Esophagus muscularis mucosa (tissue), 4 donors: ENCODE results near the gene RASGRF1. TPM values are rescaled to one million over a fixed set of nuclear protein-coding genes. Genes with fewer than 3 reads are reported as not detected.

ENCODE experiments used
- DNase-seq: peaks from one replicate; pipeline ENCODE4 v3.0.0-alpha.2; 2017; ENCODE audit errors: extremely low spot score
- H3K27ac ChIP-seq, 4 donors: fragments of 200-600 bp; sonication (generic); replicated peaks in 1 of 4; 1 replicate in 3 of 4; 2 replicates in 1 of 4; pipeline ENCODE4 v1.5.1; 2016 to 2019; ENCODE audit warnings: mild to moderate bottlenecking in 1 of 4
- H3K27me3 ChIP-seq, 4 donors: fragments of 200-600 bp; sonication (generic); one replicate each; pipeline versions ENCODE4 v1.5.1 to v1.6.0; 2016 to 2019
- H3K36me3 ChIP-seq, 4 donors: fragments of 200-600 bp; sonication (generic); one replicate each; pipeline ENCODE4 v1.5.1; 2016 to 2019
- H3K4me1 ChIP-seq, 4 donors: fragments of 200-600 bp; sonication (generic); one replicate each; pipeline ENCODE4 v1.5.1; 2016 to 2019
- H3K4me3 ChIP-seq, 4 donors: fragments of 200-600 bp; sonication (generic); 1 replicate in 2 of 4; 2 replicates in 2 of 4; pipeline ENCODE4 v1.5.1; 2016 to 2019; ENCODE audit warnings: mild to moderate bottlenecking in 4 of 4, moderate library complexity in 1 of 4
- H3K9me3 ChIP-seq, 4 donors: fragments of 200-600 bp; sonication (generic); 1 replicate in 3 of 4; 2 replicates in 1 of 4; pipeline ENCODE4 v1.5.1; 2016 to 2019
- CTCF ChIP-seq, 3 experiments: fragments of 200-600 bp in 2 of 3; fragments of 450-650 bp in 1 of 3; sonication (generic) in 2 of 3; IDR thresholded peaks; one replicate each; pipeline ENCODE4 v1.5.1; 2017 to 2019; ENCODE audit warnings: antibody characterized with exemption in 3 of 3, mild to moderate bottlenecking in 2 of 3, moderate library complexity in 1 of 3
- EP300 ChIP-seq: sonication (generic); formaldehyde crosslinking; IDR thresholded peaks from one replicate; pipeline ENCODE4 v1.6.1; 2017; ENCODE audit warnings: antibody characterized with exemption
- POLR2A ChIP-seq: fragments of 450-650 bp; IDR thresholded peaks from one replicate; pipeline ENCODE4 v1.6.1; 2017; ENCODE audit warnings: antibody characterized with exemption, moderate library complexity, mild to moderate bottlenecking, low read depth
- POLR2AphosphoS5 ChIP-seq, 2 donors: sonication (generic); formaldehyde crosslinking; IDR thresholded peaks; one replicate each; pipeline ENCODE4 v1.6.1; 2017; ENCODE audit warnings: antibody characterized with exemption in 2 of 2
- WGBS: methylation state at CpG from one replicate; pipeline ENCODE4 v1.1.5; 2018; 5-methylcytosine and 5-hydroxymethylcytosine counted together
- intact Hi-C: fragments of 100-400 bp; cut with DNase I; formaldehyde crosslinking; loops from one replicate; pipeline ENCODE4 v1.15.1; 2023
- total RNA-seq, 4 donors: library from RNA; depleted of rRNA; stranded (reverse); fragments of >200 nt; gene quantifications; one replicate each; pipeline versions ENCODE4 v1.1.0 to v1.2.1, GENCODE V29; 2016

The RASGRF1 gene
- total RNA-seq, 4 donors from 2014 or later = 0.17 to 0.23 TPM; not detected in 2

- no peaks in the 10 kb centered on the region for H3K36me3 ChIP-seq
- peak; percentile 93 for DNase-seq
- TF ChIP-seq CTCF (IDR thresholded peaks at IDR 0.05) = no peak
- peak; percentile 43 to 71 for TF ChIP-seq POLR2AphosphoS5 (IDR thresholded peaks at IDR 0.05)
- no peak overlapping the region for H3K4me3 ChIP-seq
- no peaks in the 10 kb centered on the region for H3K27me3 ChIP-seq
- WGBS = 30% methylated on average over 7 of the region's 7 CpGs
- H3K4me1 ChIP-seq = peaks cover 7 to 42% (median 40%) of the 10 kb centered on the region in 4 donors
- H3K27ac ChIP-seq = peak overlapping the region; percentile 46 to 64 (median 54)
- intact Hi-C loops = no loop called here
- H3K9me3 ChIP-seq = no peaks in the 10 kb centered on the region
Measured at GRCh38 chr15:78988361-78988911, 102.1 kb downstream of the RASGRF1 start.

GRCh38 chr15:78987556-78988360 is 102.8 kb downstream of the RASGRF1 start:
- Histone ChIP-seq H3K27ac (peak overlapping the region; percentile 27 to 49 (median 47)), H3K36me3 (no peaks in the 10 kb centered on the region), H3K9me3 (no peaks in the 10 kb centered on the region), H3K27me3 (no peaks in the 10 kb centered on the region), H3K4me1 (peaks cover 7 to 48% (median 43%) of the 10 kb centered on the region in 4 donors), H3K4me3 (no peak overlapping the region)
- TF ChIP-seq CTCF (IDR thresholded peaks at IDR 0.05) = no peak
- TF ChIP-seq POLR2A = no peak
- no peak for TF ChIP-seq POLR2AphosphoS5 (IDR thresholded peaks at IDR 0.05)
- no peak for TF ChIP-seq EP300
- intact Hi-C loops = no loop called here
- WGBS = 85% methylated on average over 10 of the region's 10 CpGs
- no peak for DNase-seq

GRCh38 chr15:78985859-78986475 is 104.6 kb downstream of the RASGRF1 start:
- Histone ChIP-seq H3K4me3 (no peak overlapping the region), H3K4me1 (peaks cover 7 to 38% (median 37%) of the 10 kb centered on the region in 4 donors), H3K36me3 (no peaks in the 10 kb centered on the region), H3K9me3 (no peaks in the 10 kb centered on the region), H3K27me3 (no peaks in the 10 kb centered on the region), H3K27ac (no peak overlapping the region)
- TF ChIP-seq POLR2AphosphoS5 (IDR thresholded peaks at IDR 0.05) = no peak
- no peak for TF ChIP-seq POLR2A
- no peak for TF ChIP-seq EP300
- no peak for TF ChIP-seq CTCF (IDR thresholded peaks at IDR 0.05)
- intact Hi-C loops = no loop called here
- WGBS = 86% methylated on average over 6 of the region's 6 CpGs
- DNase-seq = no peak

- intact Hi-C loops = no loop called here
- Histone ChIP-seq H3K4me3 (no peak overlapping the region), H3K4me1 (peaks cover 8 to 28% (median 23%) of the 10 kb centered on the region in 4 donors), H3K27me3 (no peaks in the 10 kb centered on the region), H3K36me3 (no peaks in the 10 kb centered on the region), H3K9me3 (no peaks in the 10 kb centered on the region), H3K27ac (no peak overlapping the region)
- no peak for DNase-seq
- WGBS = 100% methylated on average over 1 of the region's 1 CpG
- no peak for TF ChIP-seq CTCF (IDR thresholded peaks at IDR 0.05)
- TF ChIP-seq EP300 = no peak
- TF ChIP-seq POLR2AphosphoS5 (IDR thresholded peaks at IDR 0.05) = no peak
Measured at GRCh38 chr15:78984041-78984440, 106.5 kb downstream of the RASGRF1 start.
